Osteocyte (in vitro differentiated cells): Measurements from ENCODE around the gene ERVMER34-1. TPM values are rescaled to one million over a fixed set of nuclear protein-coding genes. Genes with fewer than 3 reads are reported as not detected.

Source experiments
- DNase-seq: peaks from one replicate; pipeline ENCODE4 v3.0.0; 2021; ENCODE audit warnings: mixed read lengths; ENCODE audit not compliant: unreplicated experiment; ENCODE audit errors: extremely low spot score
- H3K27ac Mint-ChIP-seq: one replicate; pipeline ENCODE4 v1.8.0; 2021; ENCODE audit warnings: mild to moderate bottlenecking, mixed read lengths; ENCODE audit not compliant: unreplicated experiment
- H3K27me3 Mint-ChIP-seq: one replicate; pipeline ENCODE4 v1.8.0; 2021; ENCODE audit warnings: mixed read lengths; ENCODE audit not compliant: unreplicated experiment
- H3K36me3 Mint-ChIP-seq: one replicate; pipeline ENCODE4 v1.8.0; 2021; ENCODE audit warnings: mixed read lengths; ENCODE audit not compliant: unreplicated experiment
- H3K4me1 Mint-ChIP-seq: one replicate; pipeline ENCODE4 v1.8.0; 2021; ENCODE audit warnings: mixed read lengths; ENCODE audit not compliant: unreplicated experiment
- H3K4me3 Mint-ChIP-seq: one replicate; pipeline ENCODE4 v1.8.0; 2021; ENCODE audit warnings: mild to moderate bottlenecking, moderate library complexity, mixed read lengths; ENCODE audit not compliant: unreplicated experiment
- H3K9me3 Mint-ChIP-seq: one replicate; pipeline ENCODE4 v1.8.0; 2021; ENCODE audit warnings: mixed read lengths; ENCODE audit not compliant: unreplicated experiment
- total RNA-seq: library from RNA; stranded (reverse); gene quantifications from 2 replicates; pipeline ENCODE4 v1.2.1, GENCODE V29; 2021
- TF ChIP-seq, protein P1 (sequence below): fragments of 200-600 bp; sonication (generic); IDR thresholded peaks from 2 replicates; pipeline ENCODE4 v1.5.0; 2021; ENCODE audit warnings: antibody characterized with exemption, mild to moderate bottlenecking, moderate library complexity

Gene ERVMER34-1
- total RNA-seq, 1 donor from 2014 or later, result 0.24 TPM

DNA sequence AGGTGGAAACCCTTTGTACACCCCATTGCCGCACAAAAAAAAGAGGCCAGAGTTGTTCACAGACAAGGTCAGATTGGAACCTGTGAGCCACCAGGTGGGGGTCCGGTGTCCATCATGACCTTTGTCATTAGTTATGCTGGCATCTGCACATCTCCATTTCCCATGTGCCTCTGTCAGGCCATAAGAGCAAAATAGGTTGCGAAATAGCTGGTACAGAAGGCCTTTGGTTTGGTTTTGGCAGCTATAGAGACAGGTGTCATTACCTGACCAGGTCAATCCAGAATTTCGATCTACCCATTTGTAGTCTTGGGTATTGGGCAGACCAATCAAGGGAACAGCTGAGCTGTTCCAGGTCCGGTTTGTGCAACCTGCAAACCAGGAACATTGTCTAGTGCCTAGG, 6.6 kb downstream of the ERVMER34-1 start:
- Mint-ChIP-seq H3K36me3 (no peaks in the 10 kb centered on the region), H3K27ac (no peak overlapping the region), H3K9me3 (no peaks in the 10 kb centered on the region), H3K4me3 (no peak overlapping the region), H3K27me3 (no peaks in the 10 kb centered on the region), H3K4me1 (no peaks in the 10 kb centered on the region)
- TF ChIP-seq, protein P1, sequence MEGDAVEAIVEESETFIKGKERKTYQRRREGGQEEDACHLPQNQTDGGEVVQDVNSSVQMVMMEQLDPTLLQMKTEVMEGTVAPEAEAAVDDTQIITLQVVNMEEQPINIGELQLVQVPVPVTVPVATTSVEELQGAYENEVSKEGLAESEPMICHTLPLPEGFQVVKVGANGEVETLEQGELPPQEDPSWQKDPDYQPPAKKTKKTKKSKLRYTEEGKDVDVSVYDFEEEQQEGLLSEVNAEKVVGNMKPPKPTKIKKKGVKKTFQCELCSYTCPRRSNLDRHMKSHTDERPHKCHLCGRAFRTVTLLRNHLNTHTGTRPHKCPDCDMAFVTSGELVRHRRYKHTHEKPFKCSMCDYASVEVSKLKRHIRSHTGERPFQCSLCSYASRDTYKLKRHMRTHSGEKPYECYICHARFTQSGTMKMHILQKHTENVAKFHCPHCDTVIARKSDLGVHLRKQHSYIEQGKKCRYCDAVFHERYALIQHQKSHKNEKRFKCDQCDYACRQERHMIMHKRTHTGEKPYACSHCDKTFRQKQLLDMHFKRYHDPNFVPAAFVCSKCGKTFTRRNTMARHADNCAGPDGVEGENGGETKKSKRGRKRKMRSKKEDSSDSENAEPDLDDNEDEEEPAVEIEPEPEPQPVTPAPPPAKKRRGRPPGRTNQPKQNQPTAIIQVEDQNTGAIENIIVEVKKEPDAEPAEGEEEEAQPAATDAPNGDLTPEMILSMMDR, result no peak
- DNase-seq, result no peak

DNA sequence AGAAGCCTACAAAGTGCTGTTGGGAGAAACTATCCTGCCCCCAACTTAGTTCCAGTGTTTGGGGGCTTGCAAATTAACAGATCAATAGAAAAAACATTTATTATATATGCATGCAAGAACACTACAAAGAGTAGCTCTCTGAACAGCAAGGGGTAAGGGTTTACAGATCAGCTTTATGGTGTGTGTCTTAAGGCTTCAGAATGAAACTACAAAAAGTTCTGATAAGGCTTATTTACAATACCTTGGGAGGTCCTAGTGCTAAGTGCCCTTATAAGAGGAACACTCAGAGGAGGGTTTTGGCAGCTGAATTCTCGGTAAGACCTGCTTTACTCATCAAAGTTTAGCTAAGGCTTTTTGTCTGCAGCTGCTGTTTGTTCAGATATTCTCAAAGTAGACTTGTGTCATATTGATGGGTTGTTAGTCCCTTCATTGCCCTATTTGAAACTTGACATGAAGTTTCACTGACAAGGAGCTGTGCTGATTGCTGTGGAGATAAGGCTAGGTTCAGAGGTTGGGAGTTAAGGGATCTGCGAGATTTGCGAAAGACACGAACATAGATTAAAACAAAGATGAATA, 7.7 kb downstream of the ERVMER34-1 start:
- H3K36me3 Mint-ChIP-seq, result no peaks in the 10 kb centered on the region
- no peaks in the 10 kb centered on the region for H3K27me3 Mint-ChIP-seq
- no peak overlapping the region for H3K4me3 Mint-ChIP-seq
- no peaks in the 10 kb centered on the region for H3K4me1 Mint-ChIP-seq
- TF ChIP-seq, protein P1, result no peak
- no peaks in the 10 kb centered on the region for H3K9me3 Mint-ChIP-seq
- H3K27ac Mint-ChIP-seq, result no peak overlapping the region
- DNase-seq, result no peak

DNA sequence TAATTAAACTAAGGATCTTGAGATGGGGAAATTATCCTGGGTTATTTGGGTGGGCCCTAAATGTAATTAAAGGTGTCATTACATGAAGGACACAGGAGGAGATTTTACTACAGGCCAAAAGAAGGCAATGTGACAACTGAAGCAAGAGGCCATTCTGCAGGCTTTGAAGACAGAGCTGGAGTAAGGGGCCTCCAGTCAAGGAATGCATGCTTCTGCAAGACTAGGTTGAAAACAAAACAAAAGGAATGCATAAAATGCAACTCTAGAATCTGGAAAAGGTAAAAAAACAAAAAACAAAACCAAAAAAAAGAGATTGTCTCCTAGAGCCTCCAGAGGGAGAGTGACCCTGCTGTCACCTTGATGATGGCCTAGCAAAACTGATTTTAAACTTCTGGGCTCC, 21.6 kb downstream of the ERVMER34-1 start:
- H3K4me1 Mint-ChIP-seq, result no peaks in the 10 kb centered on the region
- no peak for DNase-seq
- no peak overlapping the region for H3K27ac Mint-ChIP-seq
- H3K9me3 Mint-ChIP-seq, result no peaks in the 10 kb centered on the region
- no peaks in the 10 kb centered on the region for H3K36me3 Mint-ChIP-seq
- TF ChIP-seq, protein P1, result no peak
- peaks cover 6% of the 10 kb centered on the region for H3K27me3 Mint-ChIP-seq
- H3K4me3 Mint-ChIP-seq, result no peak overlapping the region

DNA sequence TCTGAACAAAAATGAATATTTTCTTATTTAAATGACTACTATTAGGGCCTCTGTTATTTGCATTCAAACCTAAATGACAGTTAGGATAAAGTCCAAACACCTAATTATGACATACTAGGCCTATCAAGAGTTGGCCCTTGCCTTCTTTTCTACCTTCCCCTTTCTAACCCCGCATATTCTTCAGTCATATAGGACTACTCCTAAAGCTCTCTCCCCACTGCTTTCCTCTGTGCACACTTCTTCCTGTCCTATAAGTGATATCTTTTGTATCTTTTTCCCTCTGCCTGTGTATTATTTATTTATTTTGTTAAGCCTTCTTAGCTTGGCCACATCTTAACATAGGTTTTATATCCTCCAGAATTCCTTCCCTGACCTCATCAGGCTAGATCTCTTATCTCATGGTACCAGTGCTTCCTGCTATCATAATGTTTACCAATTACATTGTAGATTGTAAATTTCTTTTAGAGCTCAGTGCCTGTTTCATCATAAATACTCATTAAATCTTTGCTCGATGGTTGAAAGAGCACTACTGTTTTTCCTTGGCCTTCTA, 22.5 kb downstream of the ERVMER34-1 start:
- TF ChIP-seq, protein P1, result no peak
- H3K27ac Mint-ChIP-seq, result no peak overlapping the region
- H3K9me3 Mint-ChIP-seq, result no peaks in the 10 kb centered on the region
- no peaks in the 10 kb centered on the region for H3K4me1 Mint-ChIP-seq
- no peaks in the 10 kb centered on the region for H3K36me3 Mint-ChIP-seq
- peaks cover 6% of the 10 kb centered on the region for H3K27me3 Mint-ChIP-seq
- H3K4me3 Mint-ChIP-seq, result no peak overlapping the region
- DNase-seq, result no peak

DNA sequence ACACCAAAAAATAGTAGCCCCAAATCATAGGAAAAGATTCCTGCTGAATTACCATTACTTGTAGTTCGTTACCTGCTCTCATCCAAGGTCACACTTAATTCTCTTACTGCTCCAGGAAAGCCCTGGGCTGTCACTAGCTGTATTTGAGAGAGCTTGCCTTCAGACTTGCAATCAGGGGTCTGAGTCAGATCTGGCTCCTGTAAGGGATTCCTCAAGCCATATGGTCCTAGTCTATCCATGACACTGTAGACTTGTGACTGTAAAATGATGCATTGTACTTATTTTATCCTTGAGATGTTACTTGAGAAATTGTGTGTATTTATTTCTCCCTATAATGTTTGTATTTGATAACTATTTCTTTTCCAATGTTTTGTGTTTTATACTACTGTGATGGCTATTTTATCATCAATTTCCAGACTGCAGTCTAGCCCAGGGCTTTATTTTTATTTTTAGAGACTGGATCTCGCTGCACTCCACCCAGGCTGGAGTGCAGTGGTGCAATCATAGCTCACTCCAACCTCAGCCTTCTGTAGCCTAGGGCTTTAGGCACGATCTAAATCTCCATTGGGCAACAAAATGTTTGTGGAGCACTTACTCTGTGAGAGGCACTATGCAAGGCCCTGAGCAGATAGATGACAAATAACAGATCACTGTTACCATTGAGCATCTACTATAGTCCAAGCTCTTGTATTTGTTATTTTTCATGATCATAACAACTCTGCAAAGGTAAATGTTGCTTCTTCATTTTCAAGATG, 24.2 kb downstream of the ERVMER34-1 start:
- H3K4me3 Mint-ChIP-seq, result no peak overlapping the region
- TF ChIP-seq, protein P1, result no peak
- no peaks in the 10 kb centered on the region for H3K36me3 Mint-ChIP-seq
- no peak for DNase-seq
- no peak overlapping the region for H3K27ac Mint-ChIP-seq
- peaks cover 4% of the 10 kb centered on the region for H3K4me1 Mint-ChIP-seq
- peaks cover 6% of the 10 kb centered on the region for H3K27me3 Mint-ChIP-seq
- no peaks in the 10 kb centered on the region for H3K9me3 Mint-ChIP-seq
